WERI-Rb-1 (cell line): ENCODE results near the gene TEX2.

Experiments used
- DNase-seq: peaks from one replicate; pipeline ENCODE4 v3.0.0-alpha.2; 2020
- H3K27ac ChIP-seq: fragments of 250-450 bp; sonication (Bioruptor Pico); 2 replicates; pipeline ENCODE4 v1.5.1; 2020; ENCODE audit warnings: mild to moderate bottlenecking, moderate library complexity
- H3K27me3 ChIP-seq: fragments of 250-450 bp; sonication (Bioruptor Pico); 2 replicates; pipeline ENCODE4 v1.5.1; 2021; ENCODE audit warnings: mild to moderate bottlenecking, low read depth, moderate library complexity; ENCODE audit not compliant: insufficient read depth, severe bottlenecking
- H3K36me3 ChIP-seq: fragments of 250-450 bp; sonication (Bioruptor Pico); 2 replicates; pipeline ENCODE4 v1.5.1; 2020; ENCODE audit warnings: mild to moderate bottlenecking, moderate library complexity
- H3K4me3 ChIP-seq: 2 replicates; pipeline ENCODE4 v1.5.1; 2011; ENCODE audit warnings: low read depth, mild to moderate bottlenecking, control low read depth, low read length
- H3K9me3 ChIP-seq: fragments of 250-450 bp; sonication (Bioruptor Pico); 2 replicates; pipeline ENCODE4 v1.5.1; 2021; ENCODE audit warnings: mild to moderate bottlenecking, moderate library complexity; ENCODE audit not compliant: severe bottlenecking
- CTCF ChIP-seq: IDR thresholded peaks from 2 replicates; pipeline ENCODE4 v1.5.1; 2011; ENCODE audit warnings: low read depth, mild to moderate bottlenecking, control low read depth, inconsistent platforms, low read length

The TEX2 gene

GRCh38 chr17:64256913-64257807 lies 5.9 kb downstream of the TEX2 start:
- H3K27ac ChIP-seq, result peak overlapping the region; percentile 74
- no peaks in the 10 kb centered on the region for H3K9me3 ChIP-seq
- DNase-seq, result peak; percentile 67
- H3K36me3 ChIP-seq, result peaks cover 13% of the 10 kb centered on the region
- H3K27me3 ChIP-seq, result no peaks in the 10 kb centered on the region
- peak overlapping the region; percentile 27 for H3K4me3 ChIP-seq
- TF ChIP-seq CTCF, result no peak

GRCh38 chr17:64255764-64256163 lies 7.3 kb downstream of the TEX2 start:
- no peak for DNase-seq
- Histone ChIP-seq H3K27ac (peak overlapping the region; percentile 74), H3K4me3 (no peak overlapping the region), H3K27me3 (no peaks in the 10 kb centered on the region), H3K9me3 (no peaks in the 10 kb centered on the region), H3K36me3 (peaks cover 11% of the 10 kb centered on the region)
- TF ChIP-seq CTCF, result no peak

GRCh38 chr17:64254755-64255154 lies 8.3 kb downstream of the TEX2 start:
- H3K27ac ChIP-seq, result no peak overlapping the region
- H3K27me3 ChIP-seq, result no peaks in the 10 kb centered on the region
- no peak overlapping the region for H3K4me3 ChIP-seq
- TF ChIP-seq CTCF, result no peak
- H3K9me3 ChIP-seq, result no peaks in the 10 kb centered on the region
- H3K36me3 ChIP-seq, result peaks cover 8% of the 10 kb centered on the region
- no peak for DNase-seq

DNA sequence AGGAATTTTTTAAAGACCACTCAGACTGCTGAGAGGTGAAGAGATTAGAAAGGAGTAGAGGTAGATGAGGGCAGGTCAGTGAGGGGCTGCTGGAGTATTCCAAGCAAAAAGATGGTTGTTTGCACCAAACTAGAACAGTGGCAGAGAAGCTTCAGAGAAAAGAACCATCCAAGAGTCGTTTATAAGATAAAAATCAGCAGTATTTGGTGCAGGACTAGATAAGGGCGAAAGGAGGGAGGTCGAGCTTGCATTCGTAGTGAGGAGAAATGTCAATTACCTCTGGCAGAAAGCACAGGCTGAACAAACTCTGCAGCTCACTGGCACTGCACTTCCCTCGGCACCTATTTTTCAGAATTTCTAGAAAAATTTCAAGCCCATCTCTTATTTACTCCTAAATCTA lies 9.6 kb downstream of the TEX2 start:
- no peaks in the 10 kb centered on the region for H3K27me3 ChIP-seq
- no peak overlapping the region for H3K27ac ChIP-seq
- no peak for DNase-seq
- H3K9me3 ChIP-seq, result no peaks in the 10 kb centered on the region
- peaks cover 3% of the 10 kb centered on the region for H3K36me3 ChIP-seq
- no peak overlapping the region for H3K4me3 ChIP-seq
- no peak for TF ChIP-seq CTCF

- TF ChIP-seq CTCF, result no peak
- H3K27me3 ChIP-seq, result no peaks in the 10 kb centered on the region
- no peaks in the 10 kb centered on the region for H3K9me3 ChIP-seq
- no peak for DNase-seq
- peaks cover 4% of the 10 kb centered on the region for H3K36me3 ChIP-seq
- no peak overlapping the region for H3K4me3 ChIP-seq
- no peak overlapping the region for H3K27ac ChIP-seq
Measured at GRCh38 chr17:64252831-64253230, 10.2 kb downstream of the TEX2 start.
